K562 (cell line): ENCODE data around the gene VPS35.

ENCODE experiments used
- BRCA1 ChIP-seq, 2 experiments: fragments of 450-650 bp in 1 of 2; sonication (generic) in 1 of 2; formaldehyde crosslinking in 1 of 2; IDR thresholded peaks; 2 replicates each; pipeline versions ENCODE4 v1.5.0 to v1.6.1; 2017 to 2020; ENCODE audit warnings: mild to moderate bottlenecking in 1 of 2, missing genetic modification reagents in 1 of 2
- DPF2 ChIP-seq: fragments of 450-650 bp; IDR thresholded peaks from 2 replicates; pipeline ENCODE4 v1.6.1; 2016
- HDAC6 ChIP-seq: IDR thresholded peaks from 2 replicates; pipeline ENCODE4 v1.6.1; 2012; ENCODE audit warnings: low read depth, mild to moderate bottlenecking, control low read depth, inconsistent platforms, low read length, moderate library complexity
- NR2C2 ChIP-seq, 2 experiments: fragments of 200-800 bp in 1 of 2; sonication (Bioruptor generic) in 1 of 2; sonication (generic) in 1 of 2; formaldehyde crosslinking in 1 of 2; IDR thresholded peaks; 2 replicates each; pipeline versions ENCODE4 v1.6.1 to v1.8.0; 2016 to 2022; ENCODE audit warnings: mild to moderate bottlenecking in 1 of 2, missing compliant biosample characterization in 1 of 2, missing genetic modification characterization in 1 of 2, missing genetic modification reagents in 1 of 2
- POLR2AphosphoS5 ChIP-seq: IDR thresholded peaks from 2 replicates; pipeline ENCODE4 v1.6.1; 2011; ENCODE audit warnings: mild to moderate bottlenecking, low read depth, low read length, moderate library complexity; ENCODE audit not compliant: control insufficient read depth, insufficient read depth
- SPI1 ChIP-seq: IDR thresholded peaks from 2 replicates; pipeline ENCODE4 v1.6.1; 2011; ENCODE audit warnings: low read depth, low read length, control low read depth, borderline replicate concordance
- STAT5B ChIP-seq: fragments of 250-450 bp; sonication (Bioruptor Pico); IDR thresholded peaks from 2 replicates; pipeline ENCODE4 v1.8.0; 2021; ENCODE audit warnings: mild to moderate bottlenecking, inconsistent platforms
- ZNF76 ChIP-seq: fragments of 250-450 bp; sonication (Bioruptor Pico); IDR thresholded peaks from 2 replicates; pipeline ENCODE4 v1.4.0; 2020; ENCODE audit warnings: mild to moderate bottlenecking, moderate library complexity, borderline replicate concordance
- TF ChIP-seq, protein P1 (sequence below), 3 experiments: IDR thresholded peaks in 2 of 3; conservative IDR thresholded peaks in 1 of 3; 2 replicates each; pipeline ENCODE4 v1.5.1; 2011 to 2012; ENCODE audit warnings: low read length in 3 of 3, mild to moderate bottlenecking in 3 of 3, control low read depth in 2 of 3, improper control_type of control experiment in 1 of 3, inconsistent platforms in 1 of 3, low read depth in 1 of 3, mixed read lengths in 1 of 3, moderate library complexity in 1 of 3; ENCODE audit not compliant: insufficient read depth in 2 of 3
- TF ChIP-seq, protein P2 (sequence below): fragments of 200-800 bp; sonication (Bioruptor generic); IDR thresholded peaks from 2 replicates; pipeline ENCODE4 v1.6.1; 2017; ENCODE audit warnings: missing genetic modification characterization, missing compliant biosample characterization
- TF ChIP-seq, protein P3 (sequence below): sonication (generic); formaldehyde crosslinking; IDR thresholded peaks from 2 replicates; pipeline ENCODE4 v1.8.0; 2022; ENCODE audit warnings: mild to moderate bottlenecking, low read depth, missing genetic modification reagents
- TF ChIP-seq, protein P4 (sequence below): fragments of 450-650 bp; IDR thresholded peaks from 2 replicates; pipeline ENCODE4 v1.6.1; 2016; ENCODE audit warnings: borderline replicate concordance

DNA sequence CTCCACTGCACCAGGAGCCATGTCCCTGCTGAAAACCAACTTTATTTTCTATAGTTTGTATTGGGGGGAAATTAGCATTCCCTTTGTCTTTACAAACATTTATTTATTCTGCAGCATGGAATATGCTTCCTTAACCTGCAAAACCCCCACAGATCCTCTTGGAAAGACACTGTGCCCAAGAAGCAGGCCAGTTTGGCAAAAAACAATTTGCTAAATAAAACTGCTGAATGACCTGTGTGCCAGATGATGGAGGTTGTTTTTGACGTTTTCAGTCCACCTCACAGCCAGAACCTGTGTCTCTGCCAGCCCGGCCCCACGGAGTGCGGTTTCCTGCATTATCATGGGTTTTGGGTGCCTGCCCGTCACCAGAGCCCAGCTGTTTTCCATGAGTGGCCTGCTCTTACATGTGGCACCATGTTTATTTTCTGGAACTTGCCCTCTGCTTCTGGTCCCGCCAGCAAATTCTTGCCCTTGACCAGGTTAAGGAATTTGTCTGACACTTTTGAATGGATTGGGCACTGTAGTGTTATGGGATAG, 26.9 kb upstream of the VPS35 start:
- TF ChIP-seq, protein P1, sequence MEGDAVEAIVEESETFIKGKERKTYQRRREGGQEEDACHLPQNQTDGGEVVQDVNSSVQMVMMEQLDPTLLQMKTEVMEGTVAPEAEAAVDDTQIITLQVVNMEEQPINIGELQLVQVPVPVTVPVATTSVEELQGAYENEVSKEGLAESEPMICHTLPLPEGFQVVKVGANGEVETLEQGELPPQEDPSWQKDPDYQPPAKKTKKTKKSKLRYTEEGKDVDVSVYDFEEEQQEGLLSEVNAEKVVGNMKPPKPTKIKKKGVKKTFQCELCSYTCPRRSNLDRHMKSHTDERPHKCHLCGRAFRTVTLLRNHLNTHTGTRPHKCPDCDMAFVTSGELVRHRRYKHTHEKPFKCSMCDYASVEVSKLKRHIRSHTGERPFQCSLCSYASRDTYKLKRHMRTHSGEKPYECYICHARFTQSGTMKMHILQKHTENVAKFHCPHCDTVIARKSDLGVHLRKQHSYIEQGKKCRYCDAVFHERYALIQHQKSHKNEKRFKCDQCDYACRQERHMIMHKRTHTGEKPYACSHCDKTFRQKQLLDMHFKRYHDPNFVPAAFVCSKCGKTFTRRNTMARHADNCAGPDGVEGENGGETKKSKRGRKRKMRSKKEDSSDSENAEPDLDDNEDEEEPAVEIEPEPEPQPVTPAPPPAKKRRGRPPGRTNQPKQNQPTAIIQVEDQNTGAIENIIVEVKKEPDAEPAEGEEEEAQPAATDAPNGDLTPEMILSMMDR (IDR thresholded peaks at IDR 0.05 in 2 of 3, conservative IDR thresholded peaks at IDR 0.05 in 1 of 3; ENCODE audit: insufficient read depth in 2 of 3, low read depth in 1 of 3, low read length in 3 of 3): no peak
- TF ChIP-seq HDAC6 (no peak), NR2C2 (CRISPR knock-in tag; IDR thresholded peaks at IDR 0.05) (no peak), NR2C2 (tag; IDR thresholded peaks at IDR 0.05) (no peak), SPI1 (no peak), POLR2AphosphoS5 (no peak), DPF2 (no peak), ZNF76 (CRISPR knock-in tag) (no peak), BRCA1 (IDR thresholded peaks at IDR 0.05) (no peak), BRCA1 (CRISPR knock-in tag; IDR thresholded peaks at IDR 0.05) (no peak), STAT5B (CRISPR knock-in tag) (no peak)
- TF ChIP-seq, protein P2, sequence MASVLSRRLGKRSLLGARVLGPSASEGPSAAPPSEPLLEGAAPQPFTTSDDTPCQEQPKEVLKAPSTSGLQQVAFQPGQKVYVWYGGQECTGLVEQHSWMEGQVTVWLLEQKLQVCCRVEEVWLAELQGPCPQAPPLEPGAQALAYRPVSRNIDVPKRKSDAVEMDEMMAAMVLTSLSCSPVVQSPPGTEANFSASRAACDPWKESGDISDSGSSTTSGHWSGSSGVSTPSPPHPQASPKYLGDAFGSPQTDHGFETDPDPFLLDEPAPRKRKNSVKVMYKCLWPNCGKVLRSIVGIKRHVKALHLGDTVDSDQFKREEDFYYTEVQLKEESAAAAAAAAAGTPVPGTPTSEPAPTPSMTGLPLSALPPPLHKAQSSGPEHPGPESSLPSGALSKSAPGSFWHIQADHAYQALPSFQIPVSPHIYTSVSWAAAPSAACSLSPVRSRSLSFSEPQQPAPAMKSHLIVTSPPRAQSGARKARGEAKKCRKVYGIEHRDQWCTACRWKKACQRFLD (CRISPR knock-in tag): no peak
- TF ChIP-seq, protein P3, sequence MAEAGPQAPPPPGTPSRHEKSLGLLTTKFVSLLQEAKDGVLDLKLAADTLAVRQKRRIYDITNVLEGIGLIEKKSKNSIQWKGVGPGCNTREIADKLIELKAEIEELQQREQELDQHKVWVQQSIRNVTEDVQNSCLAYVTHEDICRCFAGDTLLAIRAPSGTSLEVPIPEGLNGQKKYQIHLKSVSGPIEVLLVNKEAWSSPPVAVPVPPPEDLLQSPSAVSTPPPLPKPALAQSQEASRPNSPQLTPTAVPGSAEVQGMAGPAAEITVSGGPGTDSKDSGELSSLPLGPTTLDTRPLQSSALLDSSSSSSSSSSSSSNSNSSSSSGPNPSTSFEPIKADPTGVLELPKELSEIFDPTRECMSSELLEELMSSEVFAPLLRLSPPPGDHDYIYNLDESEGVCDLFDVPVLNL: no peak
- TF ChIP-seq, protein P4, sequence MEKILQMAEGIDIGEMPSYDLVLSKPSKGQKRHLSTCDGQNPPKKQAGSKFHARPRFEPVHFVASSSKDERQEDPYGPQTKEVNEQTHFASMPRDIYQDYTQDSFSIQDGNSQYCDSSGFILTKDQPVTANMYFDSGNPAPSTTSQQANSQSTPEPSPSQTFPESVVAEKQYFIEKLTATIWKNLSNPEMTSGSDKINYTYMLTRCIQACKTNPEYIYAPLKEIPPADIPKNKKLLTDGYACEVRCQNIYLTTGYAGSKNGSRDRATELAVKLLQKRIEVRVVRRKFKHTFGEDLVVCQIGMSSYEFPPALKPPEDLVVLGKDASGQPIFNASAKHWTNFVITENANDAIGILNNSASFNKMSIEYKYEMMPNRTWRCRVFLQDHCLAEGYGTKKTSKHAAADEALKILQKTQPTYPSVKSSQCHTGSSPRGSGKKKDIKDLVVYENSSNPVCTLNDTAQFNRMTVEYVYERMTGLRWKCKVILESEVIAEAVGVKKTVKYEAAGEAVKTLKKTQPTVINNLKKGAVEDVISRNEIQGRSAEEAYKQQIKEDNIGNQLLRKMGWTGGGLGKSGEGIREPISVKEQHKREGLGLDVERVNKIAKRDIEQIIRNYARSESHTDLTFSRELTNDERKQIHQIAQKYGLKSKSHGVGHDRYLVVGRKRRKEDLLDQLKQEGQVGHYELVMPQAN: no peak
